Measurements from ENCODE around the gene TJP3. TPM values are rescaled to one million over a fixed set of nuclear protein-coding genes. Genes with fewer than 3 reads are reported as not detected.

Gene TJP3
- total and polyA plus RNA-seq, 2 experiments from 2014 or later = 18.2 to 23.9 TPM

- H4K20me1 ChIP-seq (replicated peaks; ENCODE audit: insufficient read depth) = peaks cover 3% of the 10 kb centered on the region; the same call in 1 of the 2 replicates
- H3K79me2 ChIP-seq (replicated peaks; ENCODE audit: insufficient read depth) = peaks cover 18% of the 10 kb centered on the region; the same call in 1 of the 2 replicates
Observed at GRCh38 chr19:3672575-3672948, 35.6 kb upstream of the TJP3 start.

More at GRCh38 chr19:3672575-3672948, 35.6 kb upstream of the TJP3 start:
- Histone ChIP-seq H3K36me3 (ENCODE audit: insufficient read depth) (no peaks in the 10 kb centered on the region), H2AFZ (no peak overlapping the region), H3K9me2 (ENCODE audit: insufficient read depth) (no peaks in the 10 kb centered on the region), H3F3A (replicated peaks; ENCODE audit: low read depth) (no peaks in the 10 kb centered on the region), H3K4me1 (ENCODE audit: insufficient read depth) (peaks cover 6% of the 10 kb centered on the region; the same call in 1 of the 2 replicates), H3K27ac (ENCODE audit: low read depth) (no peak overlapping the region), H3K27me3 (ENCODE audit: insufficient read depth) (no peaks in the 10 kb centered on the region), H3K4me2 (no peak overlapping the region), H3K4me3 (no peak overlapping the region)
- TF ChIP-seq JUNB (IDR thresholded peaks at IDR 0.05; ENCODE audit: unreplicated experiment) (no peak), ZNF114 (CRISPR knock-in tag; IDR thresholded peaks at IDR 0.05) (no peak), CTCF (conservative IDR thresholded peaks at IDR 0.05; ENCODE audit: low read depth in 2 of 2) (no peak), ZNF462 (CRISPR knock-in tag; IDR thresholded peaks at IDR 0.05) (no peak), NANOG (IDR thresholded peaks at IDR 0.05; ENCODE audit: borderline replicate concordance) (no peak), EZH2phosphoT487 (IDR thresholded peaks at IDR 0.05; ENCODE audit: unreplicated experiment) (no peak), ETS1 (IDR thresholded peaks at IDR 0.05) (no peak), ZNF331 (CRISPR knock-in tag; IDR thresholded peaks at IDR 0.05; ENCODE audit: low read depth) (no peak), EZH2 (IDR thresholded peaks at IDR 0.05; ENCODE audit: low read depth, unreplicated experiment) (no peak), CREB1 (CRISPR knock-in tag; IDR thresholded peaks at IDR 0.05; ENCODE audit: low read depth) (no peak), REST (IDR thresholded peaks at IDR 0.05; ENCODE audit: unreplicated experiment) (no peak), STAT1 (IDR thresholded peaks at IDR 0.05; ENCODE audit: unreplicated experiment) (no peak), POLR2AphosphoS5 (IDR thresholded peaks at IDR 0.05; ENCODE audit: low read depth) (no peak)
- H3K27me3 Mint-ChIP-seq (ENCODE audit: insufficient read depth, low read depth, poor library complexity) = peaks cover 15% of the 10 kb centered on the region
- peaks cover 17% of the 10 kb centered on the region for H3K4me1 Mint-ChIP-seq
- ATAC-seq (no peak), DNase-seq (ENCODE audit: low spot score) (no peak)
- H3K27ac Mint-ChIP-seq = no peak overlapping the region
- H3K4me3 Mint-ChIP-seq = no peak overlapping the region
- peaks cover 3% of the 10 kb centered on the region; the same call in 1 of the 3 replicates for H3K36me3 Mint-ChIP-seq (ENCODE audit: low read depth)
- H3K9me3 Mint-ChIP-seq = no peaks in the 10 kb centered on the region

All from GM23338 (cell line).